WTC11 (cell line): ENCODE measurements around the gene MSANTD2. TPM values are rescaled to one million over a fixed set of nuclear protein-coding genes. Genes with fewer than 3 reads are reported as not detected.

ENCODE experiments used
- ATAC-seq: fragments of 200-7000 bp; cut with Tn5 transposase; 2 replicates; pipeline ENCODE4 v1.10.0; 2021; ENCODE audit warnings: mild to moderate bottlenecking, moderate library complexity
- CTCF ChIA-PET: fragments of 300-600 bp; sonication (Branson Sonifier 250); formaldehyde crosslinking; loops from one replicate; lab custom pipeline; 2021; ENCODE audit warnings: antibody characterized with exemption; lab: Charles Lee
- POLR2A ChIA-PET: fragments of 350-600 bp; sonication (Branson Sonifier 250); formaldehyde crosslinking; loops from one replicate; lab custom pipeline; 2021; ENCODE audit warnings: antibody characterized with exemption; lab: Charles Lee
- DNase-seq: peaks from one replicate; pipeline ENCODE4 v3.0.0; 2021; ENCODE audit warnings: low spot score
- H3K27ac Mint-ChIP-seq: 2 replicates; pipeline ENCODE4 v1.8.0; 2021; ENCODE audit warnings: mixed read lengths
- H3K27me3 Mint-ChIP-seq: 2 replicates; pipeline ENCODE4 v1.8.0; 2021; ENCODE audit warnings: low read depth, mild to moderate bottlenecking, moderate library complexity, mixed read lengths
- H3K36me3 Mint-ChIP-seq: 2 replicates; pipeline ENCODE4 v1.8.0; 2021; ENCODE audit warnings: mixed read lengths
- H3K4me1 Mint-ChIP-seq: 2 replicates; pipeline ENCODE4 v1.8.0; 2022; ENCODE audit warnings: mixed read lengths
- H3K4me3 Mint-ChIP-seq: 2 replicates; pipeline ENCODE4 v1.8.0; 2021; ENCODE audit warnings: mild to moderate bottlenecking, moderate library complexity, mixed read lengths
- H3K9me3 Mint-ChIP-seq: 2 replicates; pipeline ENCODE4 v1.8.0; 2021; ENCODE audit warnings: mixed read lengths
- CTCF ChIP-seq: fragments of 200-600 bp; IDR thresholded peaks from 2 replicates; pipeline ENCODE4 v1.8.0; 2022; ENCODE audit warnings: antibody characterized with exemption
- FOXJ3 ChIP-seq: sonication (generic); formaldehyde crosslinking; IDR thresholded peaks from 2 replicates; pipeline ENCODE4 v1.9.0; 2021; ENCODE audit warnings: missing genetic modification reagents, mild to moderate bottlenecking, borderline replicate concordance
- GABPB1 ChIP-seq: sonication (generic); formaldehyde crosslinking; IDR thresholded peaks from 2 replicates; pipeline ENCODE4 v1.8.1; 2023; ENCODE audit warnings: mild to moderate bottlenecking, missing genetic modification reagents
- NR2C2 ChIP-seq: sonication (generic); formaldehyde crosslinking; IDR thresholded peaks from 2 replicates; pipeline ENCODE4 v1.8.0; 2022; ENCODE audit warnings: mild to moderate bottlenecking, missing genetic modification reagents
- OVOL2 ChIP-seq: fragments of 250-450 bp; sonication (Bioruptor Pico); IDR thresholded peaks from 2 replicates; pipeline ENCODE4 v1.9.0; 2021; ENCODE audit warnings: mild to moderate bottlenecking, borderline replicate concordance
- SMAD4 ChIP-seq: sonication (generic); formaldehyde crosslinking; IDR thresholded peaks from 2 replicates; pipeline ENCODE4 v1.8.0; 2022; ENCODE audit warnings: mild to moderate bottlenecking, missing genetic modification reagents
- ZBTB43 ChIP-seq: sonication (generic); formaldehyde crosslinking; IDR thresholded peaks from 2 replicates; pipeline ENCODE4 v1.8.1; 2023; ENCODE audit warnings: mild to moderate bottlenecking, missing genetic modification reagents
- total RNA-seq: library from RNA; stranded (reverse); gene quantifications from 3 replicates; pipeline ENCODE4 v1.2.3, GENCODE V29; 2021
- TF ChIP-seq, protein P1 (sequence below): sonication (generic); formaldehyde crosslinking; IDR thresholded peaks from 2 replicates; pipeline ENCODE4 v1.8.0; 2022; ENCODE audit warnings: mild to moderate bottlenecking, missing genetic modification reagents
- TF ChIP-seq, protein P2 (sequence below): fragments of 250-450 bp; sonication (Bioruptor Pico); IDR thresholded peaks from 2 replicates; pipeline ENCODE4 v1.8.0; 2021; ENCODE audit warnings: mild to moderate bottlenecking
- TF ChIP-seq, protein P3 (sequence below): sonication (generic); formaldehyde crosslinking; IDR thresholded peaks from 2 replicates; pipeline ENCODE4 v1.8.1; 2022; ENCODE audit warnings: mild to moderate bottlenecking, moderate library complexity, missing genetic modification reagents
- TF ChIP-seq, protein P4 (sequence below): sonication (generic); formaldehyde crosslinking; IDR thresholded peaks from 2 replicates; pipeline ENCODE4 v1.8.0; 2023; ENCODE audit warnings: missing genetic modification reagents, mild to moderate bottlenecking, borderline replicate concordance

MSANTD2 gene
- total RNA-seq, 1 experiment from 2014 or later, result 17.5 TPM

DNA sequence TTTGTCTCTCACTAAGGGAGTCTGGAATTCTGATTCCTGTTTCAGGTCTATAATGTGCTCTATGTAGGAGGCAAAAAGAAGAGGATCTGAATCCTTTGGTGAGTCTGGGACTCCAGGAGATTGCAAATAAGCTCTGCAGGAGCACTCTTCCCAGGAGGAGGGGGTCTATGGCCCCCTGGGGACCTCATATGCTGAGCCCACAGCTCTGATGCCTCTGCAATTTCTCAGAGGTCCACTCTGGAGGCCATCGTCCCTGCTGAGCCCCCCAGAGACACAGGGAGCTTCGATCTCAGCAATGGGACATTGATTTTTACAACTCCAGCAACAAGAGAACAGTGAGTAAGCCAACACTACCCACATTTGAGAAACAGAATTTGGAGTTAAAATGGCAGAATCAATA is 80.7 kb downstream of the MSANTD2 start:
- H3K4me1 Mint-ChIP-seq, result peaks cover 50% of the 10 kb centered on the region
- POLR2A ChIA-PET, result no interaction called here
- ATAC-seq, result no peak
- peaks cover 100% of the 10 kb centered on the region for H3K27me3 Mint-ChIP-seq
- TF ChIP-seq, protein P1, sequence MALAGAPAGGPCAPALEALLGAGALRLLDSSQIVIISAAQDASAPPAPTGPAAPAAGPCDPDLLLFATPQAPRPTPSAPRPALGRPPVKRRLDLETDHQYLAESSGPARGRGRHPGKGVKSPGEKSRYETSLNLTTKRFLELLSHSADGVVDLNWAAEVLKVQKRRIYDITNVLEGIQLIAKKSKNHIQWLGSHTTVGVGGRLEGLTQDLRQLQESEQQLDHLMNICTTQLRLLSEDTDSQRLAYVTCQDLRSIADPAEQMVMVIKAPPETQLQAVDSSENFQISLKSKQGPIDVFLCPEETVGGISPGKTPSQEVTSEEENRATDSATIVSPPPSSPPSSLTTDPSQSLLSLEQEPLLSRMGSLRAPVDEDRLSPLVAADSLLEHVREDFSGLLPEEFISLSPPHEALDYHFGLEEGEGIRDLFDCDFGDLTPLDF (CRISPR knock-in tag), result no peak
- TF ChIP-seq ZBTB43 (CRISPR knock-in tag) (no peak), NR2C2 (CRISPR knock-in tag) (no peak), CTCF (no peak), OVOL2 (CRISPR knock-in tag) (no peak), FOXJ3 (CRISPR knock-in tag) (no peak), GABPB1 (CRISPR knock-in tag) (no peak)
- TF ChIP-seq, protein P2, sequence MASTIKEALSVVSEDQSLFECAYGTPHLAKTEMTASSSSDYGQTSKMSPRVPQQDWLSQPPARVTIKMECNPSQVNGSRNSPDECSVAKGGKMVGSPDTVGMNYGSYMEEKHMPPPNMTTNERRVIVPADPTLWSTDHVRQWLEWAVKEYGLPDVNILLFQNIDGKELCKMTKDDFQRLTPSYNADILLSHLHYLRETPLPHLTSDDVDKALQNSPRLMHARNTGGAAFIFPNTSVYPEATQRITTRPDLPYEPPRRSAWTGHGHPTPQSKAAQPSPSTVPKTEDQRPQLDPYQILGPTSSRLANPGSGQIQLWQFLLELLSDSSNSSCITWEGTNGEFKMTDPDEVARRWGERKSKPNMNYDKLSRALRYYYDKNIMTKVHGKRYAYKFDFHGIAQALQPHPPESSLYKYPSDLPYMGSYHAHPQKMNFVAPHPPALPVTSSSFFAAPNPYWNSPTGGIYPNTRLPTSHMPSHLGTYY (CRISPR knock-in tag), result no peak
- TF ChIP-seq, protein P3, sequence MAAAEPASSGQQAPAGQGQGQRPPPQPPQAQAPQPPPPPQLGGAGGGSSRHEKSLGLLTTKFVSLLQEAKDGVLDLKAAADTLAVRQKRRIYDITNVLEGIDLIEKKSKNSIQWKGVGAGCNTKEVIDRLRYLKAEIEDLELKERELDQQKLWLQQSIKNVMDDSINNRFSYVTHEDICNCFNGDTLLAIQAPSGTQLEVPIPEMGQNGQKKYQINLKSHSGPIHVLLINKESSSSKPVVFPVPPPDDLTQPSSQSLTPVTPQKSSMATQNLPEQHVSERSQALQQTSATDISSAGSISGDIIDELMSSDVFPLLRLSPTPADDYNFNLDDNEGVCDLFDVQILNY (CRISPR knock-in tag), result no peak
- TF ChIP-seq, all 79 proteins: peak for 0
- Mint-ChIP-seq H3K4me3 (peak overlapping the region; percentile 81), H3K36me3 (no peaks in the 10 kb centered on the region), H3K27ac (no peak overlapping the region), H3K9me3 (no peaks in the 10 kb centered on the region)
- CTCF ChIA-PET, result no interaction called here
- DNase-seq, result no peak

DNA sequence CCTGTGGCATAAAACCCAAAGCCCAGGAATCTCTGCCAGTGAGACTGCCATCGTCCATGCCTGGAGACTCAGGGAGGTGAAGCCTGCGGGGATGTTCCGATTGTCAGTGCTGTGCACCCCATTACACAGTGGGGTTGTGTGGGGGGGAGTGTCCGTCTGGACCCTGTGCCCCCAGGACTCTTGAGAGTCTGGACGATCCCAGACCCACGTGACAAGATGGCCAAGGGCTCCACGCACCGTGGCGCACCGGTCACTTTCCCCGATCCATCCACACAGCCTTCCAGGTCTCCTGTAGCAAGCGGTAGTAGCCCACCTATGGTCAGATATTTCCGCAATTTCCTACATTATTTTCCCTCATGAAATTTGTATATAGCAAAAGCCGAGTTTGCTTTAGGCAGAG is 81.4 kb downstream of the MSANTD2 start:
- Mint-ChIP-seq H3K4me3 (peak overlapping the region; percentile 81), H3K36me3 (no peaks in the 10 kb centered on the region), H3K27me3 (peaks cover 100% of the 10 kb centered on the region), H3K27ac (no peak overlapping the region), H3K9me3 (no peaks in the 10 kb centered on the region), H3K4me1 (peaks cover 46% of the 10 kb centered on the region)
- DNase-seq (no peak), ATAC-seq (no peak)
- no peak for TF ChIP-seq SMAD4 (CRISPR knock-in tag)
- TF ChIP-seq, protein P4, sequence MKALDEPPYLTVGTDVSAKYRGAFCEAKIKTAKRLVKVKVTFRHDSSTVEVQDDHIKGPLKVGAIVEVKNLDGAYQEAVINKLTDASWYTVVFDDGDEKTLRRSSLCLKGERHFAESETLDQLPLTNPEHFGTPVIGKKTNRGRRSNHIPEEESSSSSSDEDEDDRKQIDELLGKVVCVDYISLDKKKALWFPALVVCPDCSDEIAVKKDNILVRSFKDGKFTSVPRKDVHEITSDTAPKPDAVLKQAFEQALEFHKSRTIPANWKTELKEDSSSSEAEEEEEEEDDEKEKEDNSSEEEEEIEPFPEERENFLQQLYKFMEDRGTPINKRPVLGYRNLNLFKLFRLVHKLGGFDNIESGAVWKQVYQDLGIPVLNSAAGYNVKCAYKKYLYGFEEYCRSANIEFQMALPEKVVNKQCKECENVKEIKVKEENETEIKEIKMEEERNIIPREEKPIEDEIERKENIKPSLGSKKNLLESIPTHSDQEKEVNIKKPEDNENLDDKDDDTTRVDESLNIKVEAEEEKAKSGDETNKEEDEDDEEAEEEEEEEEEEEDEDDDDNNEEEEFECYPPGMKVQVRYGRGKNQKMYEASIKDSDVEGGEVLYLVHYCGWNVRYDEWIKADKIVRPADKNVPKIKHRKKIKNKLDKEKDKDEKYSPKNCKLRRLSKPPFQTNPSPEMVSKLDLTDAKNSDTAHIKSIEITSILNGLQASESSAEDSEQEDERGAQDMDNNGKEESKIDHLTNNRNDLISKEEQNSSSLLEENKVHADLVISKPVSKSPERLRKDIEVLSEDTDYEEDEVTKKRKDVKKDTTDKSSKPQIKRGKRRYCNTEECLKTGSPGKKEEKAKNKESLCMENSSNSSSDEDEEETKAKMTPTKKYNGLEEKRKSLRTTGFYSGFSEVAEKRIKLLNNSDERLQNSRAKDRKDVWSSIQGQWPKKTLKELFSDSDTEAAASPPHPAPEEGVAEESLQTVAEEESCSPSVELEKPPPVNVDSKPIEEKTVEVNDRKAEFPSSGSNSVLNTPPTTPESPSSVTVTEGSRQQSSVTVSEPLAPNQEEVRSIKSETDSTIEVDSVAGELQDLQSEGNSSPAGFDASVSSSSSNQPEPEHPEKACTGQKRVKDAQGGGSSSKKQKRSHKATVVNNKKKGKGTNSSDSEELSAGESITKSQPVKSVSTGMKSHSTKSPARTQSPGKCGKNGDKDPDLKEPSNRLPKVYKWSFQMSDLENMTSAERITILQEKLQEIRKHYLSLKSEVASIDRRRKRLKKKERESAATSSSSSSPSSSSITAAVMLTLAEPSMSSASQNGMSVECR (CRISPR knock-in tag), result no peak
- ChIA-PET CTCF (interaction anchor here (1.0 kb wide), 1 partner anchor 21 kb away, joined by 4 read pairs; the partner anchor contains the start of gene NRGN), POLR2A (no interaction called here)
